Ishikawa (cell line): ENCODE results near the gene FBXO47.

Source experiments
- CEBPB ChIP-seq: IDR thresholded peaks from 2 replicates; pipeline ENCODE4 v1.6.1; 2012
- CREB1 ChIP-seq: IDR thresholded peaks from 2 replicates; pipeline ENCODE4 v1.6.1; 2012; ENCODE audit warnings: low read depth
- EGR1 ChIP-seq: IDR thresholded peaks from 2 replicates; pipeline ENCODE4 v1.6.1; 2012
- EP300 ChIP-seq: IDR thresholded peaks from 2 replicates; pipeline ENCODE4 v1.6.1; 2012; ENCODE audit warnings: borderline replicate concordance
- FOXM1 ChIP-seq: IDR thresholded peaks from 2 replicates; pipeline ENCODE4 v1.6.1; 2012; ENCODE audit warnings: low read depth, borderline replicate concordance
- NFIC ChIP-seq: IDR thresholded peaks from 2 replicates; pipeline ENCODE4 v1.6.1; 2012
- RAD21 ChIP-seq: IDR thresholded peaks from 2 replicates; pipeline ENCODE4 v1.6.1; 2012; ENCODE audit warnings: low read depth
- TAF1 ChIP-seq: IDR thresholded peaks from 2 replicates; pipeline ENCODE4 v1.6.1; 2012; ENCODE audit warnings: low read depth, mild to moderate bottlenecking
- TCF12 ChIP-seq: IDR thresholded peaks from 2 replicates; pipeline ENCODE4 v1.6.1; 2012; ENCODE audit warnings: low read depth
- TEAD4 ChIP-seq: IDR thresholded peaks from 2 replicates; pipeline ENCODE4 v1.6.1; 2012
- USF1 ChIP-seq: IDR thresholded peaks from 2 replicates; pipeline ENCODE4 v1.6.1; 2012
- YY1 ChIP-seq: IDR thresholded peaks from 2 replicates; pipeline ENCODE4 v1.6.1; 2012; ENCODE audit warnings: low read depth
- ZBTB7A ChIP-seq: IDR thresholded peaks from 2 replicates; pipeline ENCODE4 v1.6.1; 2012; ENCODE audit warnings: low read depth
- TF ChIP-seq, protein P1 (sequence below): IDR thresholded peaks from 2 replicates; pipeline ENCODE4 v1.6.1; 2012
- TF ChIP-seq, protein P2 (sequence below): IDR thresholded peaks from 2 replicates; pipeline ENCODE4 v1.6.1; 2012; ENCODE audit warnings: low read depth, mild to moderate bottlenecking

Gene FBXO47

DNA sequence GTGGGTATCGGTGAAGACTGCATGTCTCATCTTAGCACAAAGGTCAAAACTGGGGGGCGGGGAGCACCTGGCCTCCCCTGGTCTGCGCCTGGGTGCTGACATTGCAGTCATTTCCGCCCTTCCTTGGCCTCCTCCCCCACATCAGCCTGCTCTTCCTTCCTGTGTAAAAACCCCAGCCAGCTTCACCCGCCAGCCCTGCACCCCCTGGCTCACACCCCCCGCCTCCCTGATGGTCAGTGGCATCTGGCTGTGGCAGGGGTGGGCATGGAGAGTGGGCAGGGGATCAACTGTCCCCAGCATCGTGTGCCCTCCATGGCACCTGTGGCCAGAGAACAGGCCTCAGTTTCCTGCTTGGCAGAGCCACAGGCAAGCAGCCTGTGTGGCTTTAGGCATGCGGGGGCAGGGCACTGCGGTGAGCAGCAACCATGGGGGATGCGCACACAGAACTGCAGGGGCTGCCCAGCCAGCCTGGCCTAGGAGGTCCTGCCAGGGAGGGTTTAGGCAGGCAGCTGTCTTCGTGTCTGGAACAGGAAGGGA lies 68.3 kb downstream of the FBXO47 start:
- TF ChIP-seq ZBTB7A (no peak), TEAD4 (no peak), NFIC (no peak), TCF12 (no peak), EGR1 (no peak), RAD21 (no peak), TAF1 (no peak), EP300 (no peak)
- TF ChIP-seq, protein P1, sequence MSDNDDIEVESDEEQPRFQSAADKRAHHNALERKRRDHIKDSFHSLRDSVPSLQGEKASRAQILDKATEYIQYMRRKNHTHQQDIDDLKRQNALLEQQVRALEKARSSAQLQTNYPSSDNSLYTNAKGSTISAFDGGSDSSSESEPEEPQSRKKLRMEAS = no peak
- TF ChIP-seq, protein P2, sequence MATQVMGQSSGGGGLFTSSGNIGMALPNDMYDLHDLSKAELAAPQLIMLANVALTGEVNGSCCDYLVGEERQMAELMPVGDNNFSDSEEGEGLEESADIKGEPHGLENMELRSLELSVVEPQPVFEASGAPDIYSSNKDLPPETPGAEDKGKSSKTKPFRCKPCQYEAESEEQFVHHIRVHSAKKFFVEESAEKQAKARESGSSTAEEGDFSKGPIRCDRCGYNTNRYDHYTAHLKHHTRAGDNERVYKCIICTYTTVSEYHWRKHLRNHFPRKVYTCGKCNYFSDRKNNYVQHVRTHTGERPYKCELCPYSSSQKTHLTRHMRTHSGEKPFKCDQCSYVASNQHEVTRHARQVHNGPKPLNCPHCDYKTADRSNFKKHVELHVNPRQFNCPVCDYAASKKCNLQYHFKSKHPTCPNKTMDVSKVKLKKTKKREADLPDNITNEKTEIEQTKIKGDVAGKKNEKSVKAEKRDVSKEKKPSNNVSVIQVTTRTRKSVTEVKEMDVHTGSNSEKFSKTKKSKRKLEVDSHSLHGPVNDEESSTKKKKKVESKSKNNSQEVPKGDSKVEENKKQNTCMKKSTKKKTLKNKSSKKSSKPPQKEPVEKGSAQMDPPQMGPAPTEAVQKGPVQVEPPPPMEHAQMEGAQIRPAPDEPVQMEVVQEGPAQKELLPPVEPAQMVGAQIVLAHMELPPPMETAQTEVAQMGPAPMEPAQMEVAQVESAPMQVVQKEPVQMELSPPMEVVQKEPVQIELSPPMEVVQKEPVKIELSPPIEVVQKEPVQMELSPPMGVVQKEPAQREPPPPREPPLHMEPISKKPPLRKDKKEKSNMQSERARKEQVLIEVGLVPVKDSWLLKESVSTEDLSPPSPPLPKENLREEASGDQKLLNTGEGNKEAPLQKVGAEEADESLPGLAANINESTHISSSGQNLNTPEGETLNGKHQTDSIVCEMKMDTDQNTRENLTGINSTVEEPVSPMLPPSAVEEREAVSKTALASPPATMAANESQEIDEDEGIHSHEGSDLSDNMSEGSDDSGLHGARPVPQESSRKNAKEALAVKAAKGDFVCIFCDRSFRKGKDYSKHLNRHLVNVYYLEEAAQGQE = no peak

- TF ChIP-seq YY1 = no peak
- TF ChIP-seq TAF1 = no peak
- TF ChIP-seq USF1 = no peak
- no peak for TF ChIP-seq NFIC
- TF ChIP-seq CEBPB = no peak
- TF ChIP-seq EP300 = no peak
- TF ChIP-seq RAD21 = no peak
- TF ChIP-seq TEAD4 = no peak
- TF ChIP-seq ZBTB7A = no peak
- no peak for TF ChIP-seq FOXM1
- TF ChIP-seq, protein P1 = no peak
- TF ChIP-seq EGR1 = no peak
- no peak for TF ChIP-seq TCF12
- TF ChIP-seq, protein P2 = no peak
These were observed 68.9 kb downstream of the FBXO47 start for GRCh38 chr17:38898291-38898679.

DNA sequence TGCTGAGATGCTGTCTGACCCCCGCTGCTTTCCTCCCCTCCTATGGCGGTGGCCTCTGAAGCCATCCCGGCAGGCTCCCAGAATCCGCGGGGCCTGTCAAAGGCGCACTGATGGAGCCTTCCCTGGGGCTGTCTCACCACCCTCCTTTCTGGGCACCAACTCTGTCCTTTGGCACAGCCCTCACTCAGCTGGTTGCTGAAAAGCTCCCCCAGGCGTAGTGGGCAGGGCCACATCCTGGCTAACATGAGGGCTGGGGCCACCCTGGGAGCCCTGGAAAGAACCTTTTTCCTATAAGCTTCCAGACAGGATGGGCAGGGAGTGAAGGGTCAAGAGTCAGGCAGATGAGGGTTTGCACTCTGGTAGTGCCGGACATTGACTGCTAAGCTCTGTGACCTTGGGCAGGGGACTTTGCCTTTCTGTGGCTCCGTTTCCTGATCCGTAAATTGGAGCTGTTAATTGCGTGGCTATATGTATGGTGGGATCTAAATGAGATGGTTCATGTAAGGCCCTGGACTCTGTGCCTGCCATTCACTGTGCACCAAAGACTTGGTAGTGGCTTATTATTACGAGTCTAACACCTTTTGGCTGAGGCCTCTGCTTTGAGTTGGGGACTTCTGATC lies 69.4 kb downstream of the FBXO47 start:
- TF ChIP-seq EP300 = no peak
- no peak for TF ChIP-seq CEBPB
- TF ChIP-seq TCF12 = no peak
- TF ChIP-seq NFIC = no peak
- TF ChIP-seq TEAD4 = no peak
- TF ChIP-seq TAF1 = no peak
- no peak for TF ChIP-seq EGR1
- no peak for TF ChIP-seq FOXM1
- TF ChIP-seq USF1 = no peak
- TF ChIP-seq CREB1 = no peak
- TF ChIP-seq RAD21 = no peak
- TF ChIP-seq, protein P2 = no peak
- no peak for TF ChIP-seq ZBTB7A
- no peak for TF ChIP-seq YY1
- TF ChIP-seq, protein P1 = no peak

GRCh38 chr17:38897176-38897575 lies 70.0 kb downstream of the FBXO47 start:
- TF ChIP-seq TEAD4 (no peak), FOXM1 (no peak), TAF1 (no peak), CREB1 (no peak), ZBTB7A (no peak), YY1 (no peak), EP300 (no peak), TCF12 (no peak), CEBPB (no peak), USF1 (no peak), EGR1 (no peak), NFIC (no peak), RAD21 (no peak)
- TF ChIP-seq, protein P2 = no peak
- TF ChIP-seq, protein P1 = no peak
